HepG2 (cell line): ENCODE results near the gene TRAPPC12. TPM values are rescaled to one million over a fixed set of nuclear protein-coding genes. Genes with fewer than 3 reads are reported as not detected.

ENCODE experiments used
- ATAC-seq: fragments of 200-7000 bp; cut with Tn5 transposase; 3 replicates; pipeline ENCODE4 v1.9.1; 2020; ENCODE audit warnings: mild to moderate bottlenecking, moderate library complexity
- BruUV-seq: library from RNA; stranded (reverse); fragments of 400-500 nt; replicated peaks from 2 replicates; lab custom pipeline; 2021; lab: Mats Ljungman, UMichigan
- CTCF ChIA-PET: fragments of 300-600 bp; formaldehyde crosslinking; extraction: SDS; loops from one replicate; lab custom pipeline; 2021; ENCODE audit warnings: low total read pairs, inconsistent platforms, low intra/inter-chr PET ratio; lab: Yijun Ruan, JAX
- POLR2A ChIA-PET: fragments of 350-600 bp; sonication (Branson Sonifier 250); formaldehyde crosslinking; loops from one replicate; lab custom pipeline; 2020; ENCODE audit warnings: antibody characterized with exemption, inconsistent platforms; lab: Yijun Ruan, JAX
- DNase-seq: peaks from one replicate; pipeline ENCODE4 v3.0.0-alpha.2; 2015; ENCODE audit warnings: low spot score
- FAIRE-seq: peaks from 3 replicates; lab custom pipeline; 2011; peaks lifted over from hg19 to GRCh38; lab: Jason Lieb, UNC
- H2AFZ ChIP-seq: one replicate; pipeline ENCODE4 v1.6.1; 2011; ENCODE audit warnings: low read length, inconsistent platforms
- H3K27ac ChIP-seq: fragments of 300-600 bp; 3 replicates; pipeline ENCODE4 v1.8.0; 2011; ENCODE audit warnings: mixed run types, mild to moderate bottlenecking, mixed read lengths, low read length, inconsistent platforms; ENCODE audit not compliant: insufficient read depth; ENCODE audit errors: extremely low read length
- H3K27me3 ChIP-seq, 2 experiments: fragments of 200-600 bp in 1 of 2; 2 replicates in 1 of 2; 3 replicates in 1 of 2; pipeline versions ENCODE4 v1.6.0 to v1.8.0; 2011; ENCODE audit warnings: low read length in 2 of 2, mild to moderate bottlenecking in 2 of 2, moderate library complexity in 2 of 2, inconsistent platforms in 1 of 2; ENCODE audit not compliant: insufficient read depth in 2 of 2, control insufficient read depth in 1 of 2
- H3K36me3 ChIP-seq, 2 experiments: fragments of 200-600 bp in 1 of 2; replicated peaks in 1 of 2; 2 replicates in 1 of 2; 3 replicates in 1 of 2; pipeline versions ENCODE4 v1.5.1 to v1.8.0; 2011; ENCODE audit warnings: low read length in 2 of 2, inconsistent platforms in 1 of 2; ENCODE audit not compliant: insufficient read depth in 2 of 2, control insufficient read depth in 1 of 2
- H3K4me1 ChIP-seq: 2 replicates; pipeline ENCODE4 v1.5.1; 2012; ENCODE audit warnings: low read length, inconsistent platforms; ENCODE audit not compliant: insufficient read depth
- H3K4me2 ChIP-seq: 2 replicates; pipeline ENCODE4 v1.6.0; 2011; ENCODE audit warnings: low read depth, low read length, inconsistent platforms
- H3K4me3 ChIP-seq, 3 experiments: fragments of 200-600 bp in 1 of 3; sonication (generic), shearing (Covaris generic) in 1 of 3; replicated peaks in 1 of 3; 2 replicates each; pipeline ENCODE4 v1.5.1; 2011 to 2016; ENCODE audit warnings: low read length in 3 of 3, inconsistent platforms in 2 of 3, low read depth in 2 of 3, mild to moderate bottlenecking in 2 of 3, control low read depth in 1 of 3, mixed read lengths in 1 of 3; ENCODE audit not compliant: insufficient read depth in 1 of 3
- H3K79me2 ChIP-seq: one replicate; pipeline ENCODE4 v1.6.1; 2011; ENCODE audit warnings: low read length, inconsistent platforms; ENCODE audit not compliant: insufficient read depth
- H3K9ac ChIP-seq: 2 replicates; pipeline ENCODE4 v1.6.0; 2011; ENCODE audit warnings: mild to moderate bottlenecking, low read depth, low read length, inconsistent platforms; ENCODE audit not compliant: insufficient read depth
- H3K9me3 ChIP-seq: 2 replicates; pipeline ENCODE4 v1.5.1; 2012; ENCODE audit warnings: mild to moderate bottlenecking, low read length
- H4K20me1 ChIP-seq: 2 replicates; pipeline ENCODE4 v1.6.0; 2011; ENCODE audit warnings: inconsistent platforms, mild to moderate bottlenecking, low read length, moderate library complexity; ENCODE audit not compliant: insufficient read depth
- AHDC1 ChIP-seq: sonication (generic); formaldehyde crosslinking; IDR thresholded peaks from 2 replicates; pipeline ENCODE4 v1.5.1; 2020; ENCODE audit warnings: mild to moderate bottlenecking, missing genetic modification reagents, borderline replicate concordance
- CENPBD1 ChIP-seq: sonication (generic); formaldehyde crosslinking; IDR thresholded peaks from 2 replicates; pipeline ENCODE4 v1.8.0; 2022; ENCODE audit warnings: missing genetic modification reagents, low read depth, mild to moderate bottlenecking, borderline replicate concordance
- ELF3 ChIP-seq: IDR thresholded peaks from 2 replicates; pipeline ENCODE4 v1.6.1; 2016; ENCODE audit warnings: missing genetic modification reagents, missing compliant biosample characterization
- GABPB1 ChIP-seq: IDR thresholded peaks from 2 replicates; pipeline ENCODE4 v1.6.1; 2016; ENCODE audit warnings: mild to moderate bottlenecking, missing genetic modification reagents, moderate library complexity, missing compliant biosample characterization
- HHEX ChIP-seq: IDR thresholded peaks from 2 replicates; pipeline ENCODE4 v1.6.1; 2016; ENCODE audit warnings: control low read depth
- KLF12 ChIP-seq: sonication (generic); formaldehyde crosslinking; IDR thresholded peaks from 2 replicates; pipeline ENCODE4 v1.4.0; 2020; ENCODE audit warnings: missing genetic modification reagents, borderline replicate concordance
- NPAS2 ChIP-seq: sonication (generic); formaldehyde crosslinking; IDR thresholded peaks from 2 replicates; pipeline ENCODE4 v1.8.0; 2022; ENCODE audit warnings: mild to moderate bottlenecking, missing genetic modification reagents, borderline replicate concordance
- SAFB2 ChIP-seq: sonication (generic); formaldehyde crosslinking; IDR thresholded peaks from 2 replicates; pipeline ENCODE4 v1.5.1; 2020; ENCODE audit warnings: missing genetic modification reagents, low read depth, mild to moderate bottlenecking, borderline replicate concordance
- ZIK1 ChIP-seq: sonication (generic); formaldehyde crosslinking; IDR thresholded peaks from 2 replicates; pipeline ENCODE4 v1.5.0; 2020; ENCODE audit warnings: mild to moderate bottlenecking, low read depth, missing genetic modification reagents, borderline replicate concordance
- ZNF142 ChIP-seq: sonication (generic); formaldehyde crosslinking; IDR thresholded peaks from 2 replicates; pipeline ENCODE4 v1.4.0; 2020; ENCODE audit warnings: missing genetic modification reagents
- ZNF282 ChIP-seq: fragments of 450-650 bp; IDR thresholded peaks from 2 replicates; pipeline ENCODE4 v1.6.1; 2018; ENCODE audit not compliant: partially characterized antibody
- ZNF331 ChIP-seq: sonication (generic); formaldehyde crosslinking; IDR thresholded peaks from 2 replicates; pipeline ENCODE4 v1.4.0; 2020; ENCODE audit warnings: missing genetic modification reagents
- WGBS: methylation state at CpG from one replicate; pipeline ENCODE4 v1.1.6; 2017; ENCODE audit warnings: low lambda C conversion rate; 5-methylcytosine and 5-hydroxymethylcytosine counted together
- in situ Hi-C: cut with HindIII; loops from 2 replicates; pipeline ENCODE4 v1.10.0; 2017; ENCODE audit warnings: low pct_unique_long_range_greater_than_20kb; ENCODE audit not compliant: extremely low pct_ligation_motif_present
- intact Hi-C: fragments of 100-400 bp; cut with micrococcal nuclease; formaldehyde crosslinking; loops from one replicate; pipeline ENCODE4 v1.10.0; 2022; ENCODE audit not compliant: unreplicated experiment
- polyA plus RNA-seq, 8 experiments: library from polyadenylated mRNA; depleted of rRNA in 3 of 8; stranded (reverse) in 7 of 8; unstranded in 1 of 8; fragments of >200 nt; fragmentation: Illumina TruSeq in 4 of 8; extraction: Trizol in 4 of 8; gene quantifications; 2 replicates each; pipeline versions ENCODE4 v1.2.1 to v1.2.3, GENCODE V29; 2011 to 2016; ENCODE audit warnings: low read depth in 4 of 8, missing spikeins in 1 of 8, mixed read lengths in 1 of 8; ENCODE audit not compliant: insufficient read depth in 1 of 8
- total RNA-seq, 5 experiments: library from RNA; depleted of rRNA; stranded (reverse); fragments of >200 nt; fragmentation: Illumina TruSeq; extraction: Trizol; gene quantifications; 2 replicates each; pipeline ENCODE4 v1.2.3, GENCODE V29; 2016; ENCODE audit warnings: low read depth in 1 of 5

Gene TRAPPC12
- total and polyA plus RNA-seq, 2 of the 13 experiments (the other 11 are each of a cell fraction or from before 2014, with no cell fraction given) = 46.4 to 97.7 TPM

GRCh38 chr2:3453190-3453999 is 73.9 kb downstream of the TRAPPC12 start:
- POLR2A ChIA-PET = no interaction called here
- no peaks in the 10 kb centered on the region for H4K20me1 ChIP-seq
- DNase-seq (no peak), FAIRE-seq (no peak), ATAC-seq (no peak)
- in situ Hi-C loops = no loop called here
- no peak overlapping the region for H3K4me3 ChIP-seq
- H3K4me1 ChIP-seq = peaks cover 13% of the 10 kb centered on the region
- H3K9ac ChIP-seq = no peak overlapping the region
- WGBS = 93% methylated on average over 20 of the region's 20 CpGs
- no peaks in the 10 kb centered on the region for H3K9me3 ChIP-seq
- no TSS peak for BruUV-seq
- CTCF ChIA-PET = no interaction called here
- H3K4me2 ChIP-seq = no peak overlapping the region
- H3K27me3 ChIP-seq = no peaks in the 10 kb centered on the region
- H3K27ac ChIP-seq = no peak overlapping the region
- intact Hi-C loops = no loop called here
- no peaks in the 10 kb centered on the region for H3K79me2 ChIP-seq
- no peak overlapping the region for H2AFZ ChIP-seq
- H3K36me3 ChIP-seq = peaks cover 21 to 46% of the 10 kb centered on the region in 2 experiments
- TF ChIP-seq ZNF282 = no peak
- TF ChIP-seq KLF12 (CRISPR knock-in tag) = no peak
- no peak for TF ChIP-seq ELF3 (CRISPR knock-in tag)
- no peak for TF ChIP-seq ZNF331
- no peak for TF ChIP-seq AHDC1
- TF ChIP-seq ZNF142 (CRISPR knock-in tag) = no peak
- no peak for TF ChIP-seq CENPBD1
- no peak for TF ChIP-seq NPAS2 (CRISPR knock-in tag)
- TF ChIP-seq ZIK1 (CRISPR knock-in tag) = no peak
- TF ChIP-seq GABPB1 = no peak
- TF ChIP-seq HHEX (CRISPR knock-in tag) = no peak
- TF ChIP-seq SAFB2 (CRISPR knock-in tag) = no peak
